GM12875 (cell line): ENCODE data around the gene TXNRD3.

ENCODE experiments used
- H3K4me3 ChIP-seq: one replicate; pipeline ENCODE4 v1.5.1; 2011; ENCODE audit warnings: low read depth, low read length, control low read depth
- TF ChIP-seq, protein P1 (sequence below): IDR thresholded peaks from 2 replicates; pipeline ENCODE4 v1.5.1; 2011; ENCODE audit warnings: low read depth, mild to moderate bottlenecking, control low read depth, inconsistent platforms, low read length, moderate library complexity, borderline replicate concordance; ENCODE audit not compliant: insufficient read depth

TXNRD3 gene

DNA sequence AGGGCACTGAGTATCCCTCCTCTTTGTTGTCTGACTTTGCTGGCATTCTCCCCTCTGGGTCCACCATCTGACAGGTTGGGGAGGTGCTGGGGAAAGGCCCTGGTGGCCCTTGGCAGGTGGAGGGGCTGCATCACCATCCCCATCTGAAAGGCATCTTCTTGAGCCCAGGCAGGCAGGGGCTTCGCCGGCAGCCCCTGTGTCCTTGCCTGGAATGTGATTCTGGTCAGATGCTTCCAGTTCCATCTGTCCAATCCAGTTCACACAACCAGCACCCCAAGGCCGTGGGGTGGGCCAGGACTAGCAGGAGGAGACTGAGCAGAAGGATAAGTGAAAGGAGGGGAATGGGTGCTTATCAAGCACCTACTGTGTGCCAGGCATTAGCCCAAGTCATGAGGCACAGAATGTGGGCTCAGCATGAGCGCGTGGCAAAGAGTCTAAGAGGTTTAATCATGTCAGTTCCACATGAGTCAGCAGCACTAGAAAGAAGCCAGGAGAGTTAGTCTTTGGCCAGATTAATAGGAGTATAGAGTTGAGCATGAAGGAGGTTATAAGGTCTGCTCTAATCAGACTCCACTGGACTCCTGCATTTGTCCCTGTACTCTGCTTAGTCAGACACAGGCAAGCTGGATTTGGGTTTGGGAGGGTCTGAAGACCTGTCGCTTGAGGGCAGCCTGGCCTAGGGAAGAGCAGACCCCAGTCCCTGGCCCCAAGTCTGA, 10.5 kb upstream of the TXNRD3 start:
- TF ChIP-seq, protein P1, sequence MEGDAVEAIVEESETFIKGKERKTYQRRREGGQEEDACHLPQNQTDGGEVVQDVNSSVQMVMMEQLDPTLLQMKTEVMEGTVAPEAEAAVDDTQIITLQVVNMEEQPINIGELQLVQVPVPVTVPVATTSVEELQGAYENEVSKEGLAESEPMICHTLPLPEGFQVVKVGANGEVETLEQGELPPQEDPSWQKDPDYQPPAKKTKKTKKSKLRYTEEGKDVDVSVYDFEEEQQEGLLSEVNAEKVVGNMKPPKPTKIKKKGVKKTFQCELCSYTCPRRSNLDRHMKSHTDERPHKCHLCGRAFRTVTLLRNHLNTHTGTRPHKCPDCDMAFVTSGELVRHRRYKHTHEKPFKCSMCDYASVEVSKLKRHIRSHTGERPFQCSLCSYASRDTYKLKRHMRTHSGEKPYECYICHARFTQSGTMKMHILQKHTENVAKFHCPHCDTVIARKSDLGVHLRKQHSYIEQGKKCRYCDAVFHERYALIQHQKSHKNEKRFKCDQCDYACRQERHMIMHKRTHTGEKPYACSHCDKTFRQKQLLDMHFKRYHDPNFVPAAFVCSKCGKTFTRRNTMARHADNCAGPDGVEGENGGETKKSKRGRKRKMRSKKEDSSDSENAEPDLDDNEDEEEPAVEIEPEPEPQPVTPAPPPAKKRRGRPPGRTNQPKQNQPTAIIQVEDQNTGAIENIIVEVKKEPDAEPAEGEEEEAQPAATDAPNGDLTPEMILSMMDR: no peak
- H3K4me3 ChIP-seq: no peak overlapping the region

DNA sequence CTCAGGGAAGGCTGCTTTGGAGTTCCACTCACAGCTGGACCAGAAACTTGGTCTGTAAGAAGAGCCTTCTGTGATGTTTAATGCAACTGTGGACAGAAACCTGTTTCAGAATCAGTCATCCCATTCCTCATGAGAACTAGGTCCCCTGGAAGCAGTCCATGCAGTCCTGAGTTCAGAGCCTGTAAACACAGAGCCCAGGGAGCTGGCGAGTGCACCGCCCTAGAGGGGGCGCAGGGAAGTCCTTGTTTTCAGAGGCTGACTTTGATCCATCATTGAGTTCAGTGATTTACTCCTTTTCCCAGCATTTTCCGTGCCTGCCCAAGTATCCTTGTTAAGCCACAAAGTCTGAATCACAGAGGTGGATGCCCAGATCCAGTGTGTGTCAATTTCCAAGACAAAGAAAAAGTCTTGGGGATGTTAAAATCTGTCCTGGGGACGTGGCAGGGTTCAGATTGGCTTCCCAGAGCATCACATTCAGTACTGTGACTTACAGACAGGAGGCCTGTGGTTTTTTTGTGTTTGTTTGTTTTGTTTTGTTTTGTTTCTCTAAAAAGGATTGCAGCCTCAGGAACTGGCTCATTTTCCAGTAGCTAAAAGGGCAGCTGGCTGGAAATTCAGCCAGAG, 9.8 kb upstream of the TXNRD3 start:
- TF ChIP-seq, protein P1: no peak
- H3K4me3 ChIP-seq: no peak overlapping the region

DNA sequence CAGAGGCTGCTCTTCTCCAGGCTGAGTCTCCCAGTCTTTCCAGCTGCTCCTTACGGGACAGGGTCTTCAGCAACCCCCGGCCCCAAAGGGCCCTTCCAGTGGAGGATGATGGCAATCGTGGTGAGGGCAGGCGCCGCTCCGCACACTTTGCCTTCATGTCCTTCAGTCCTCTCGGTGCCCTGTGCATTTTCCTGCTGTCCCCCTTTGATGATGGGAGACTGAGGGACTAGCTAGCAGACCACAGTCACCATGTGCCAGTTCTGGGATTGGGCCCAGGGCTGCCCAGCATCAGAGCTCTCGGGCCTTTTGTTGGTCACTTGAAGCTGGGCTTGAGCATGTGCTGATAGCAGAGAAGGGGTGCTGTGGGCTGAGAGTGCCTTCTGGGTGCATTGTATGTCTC, 8.8 kb upstream of the TXNRD3 start:
- H3K4me3 ChIP-seq: no peak overlapping the region
- TF ChIP-seq, protein P1: no peak

DNA sequence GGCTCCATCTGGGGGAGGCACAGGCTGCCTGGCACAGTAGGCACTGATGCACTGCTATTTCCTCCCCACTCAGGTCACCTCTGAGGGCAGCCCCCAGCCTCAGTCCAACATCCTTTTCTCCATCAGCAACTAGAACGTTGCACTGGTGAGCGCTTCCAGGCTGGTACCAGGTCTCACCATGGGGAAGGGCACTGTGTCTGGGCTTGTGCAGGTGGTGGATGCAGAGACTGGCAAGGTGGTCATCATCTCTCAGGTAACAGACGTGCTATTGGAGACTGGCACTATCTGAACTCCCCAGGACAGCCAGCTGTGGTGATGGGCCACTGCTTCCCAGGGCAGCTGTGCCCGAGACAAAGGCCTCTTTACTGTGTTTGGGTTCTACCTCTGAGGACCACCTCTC, 8.3 kb upstream of the TXNRD3 start:
- TF ChIP-seq, protein P1: no peak
- H3K4me3 ChIP-seq: no peak overlapping the region

DNA sequence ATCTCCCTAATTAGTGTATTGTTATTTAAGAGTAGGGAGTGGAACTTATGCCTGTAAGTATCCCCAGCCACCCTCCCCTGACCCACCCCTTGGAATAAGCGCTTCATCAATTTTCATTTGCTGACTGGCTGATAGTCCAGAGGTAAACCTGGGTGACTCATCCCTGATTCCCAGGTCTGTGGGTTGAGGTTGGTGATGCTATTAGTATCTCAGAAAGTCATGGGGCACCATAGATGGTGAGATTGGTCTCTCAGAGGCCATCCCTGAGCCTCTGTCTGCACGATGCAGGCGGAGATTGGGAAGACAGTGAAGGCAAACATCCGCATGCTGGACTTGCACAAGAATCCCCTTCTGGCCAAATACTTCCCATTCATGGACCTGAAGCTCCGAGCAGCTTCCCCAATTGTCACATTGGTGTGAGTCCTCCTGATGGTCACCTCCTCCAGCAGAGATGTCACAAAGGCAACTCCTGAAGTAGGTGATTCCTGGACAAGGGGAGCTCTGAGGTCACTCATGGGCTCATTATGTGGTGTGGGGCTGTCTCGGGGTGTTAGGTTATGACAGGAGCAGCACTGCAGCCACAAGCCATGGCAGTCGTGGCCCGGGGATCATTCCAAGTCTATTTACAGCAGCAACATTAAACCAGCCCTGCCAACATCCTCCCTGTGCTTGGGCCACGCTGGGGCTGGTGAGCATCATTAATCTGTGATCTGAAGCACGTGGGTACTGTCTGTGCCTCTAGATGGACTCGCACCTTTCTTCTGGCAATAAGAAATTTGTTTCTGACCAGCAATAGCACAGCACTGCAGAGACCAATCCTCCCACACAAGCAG, 6.8 kb upstream of the TXNRD3 start:
- TF ChIP-seq, protein P1: no peak
- no peak overlapping the region for H3K4me3 ChIP-seq

DNA sequence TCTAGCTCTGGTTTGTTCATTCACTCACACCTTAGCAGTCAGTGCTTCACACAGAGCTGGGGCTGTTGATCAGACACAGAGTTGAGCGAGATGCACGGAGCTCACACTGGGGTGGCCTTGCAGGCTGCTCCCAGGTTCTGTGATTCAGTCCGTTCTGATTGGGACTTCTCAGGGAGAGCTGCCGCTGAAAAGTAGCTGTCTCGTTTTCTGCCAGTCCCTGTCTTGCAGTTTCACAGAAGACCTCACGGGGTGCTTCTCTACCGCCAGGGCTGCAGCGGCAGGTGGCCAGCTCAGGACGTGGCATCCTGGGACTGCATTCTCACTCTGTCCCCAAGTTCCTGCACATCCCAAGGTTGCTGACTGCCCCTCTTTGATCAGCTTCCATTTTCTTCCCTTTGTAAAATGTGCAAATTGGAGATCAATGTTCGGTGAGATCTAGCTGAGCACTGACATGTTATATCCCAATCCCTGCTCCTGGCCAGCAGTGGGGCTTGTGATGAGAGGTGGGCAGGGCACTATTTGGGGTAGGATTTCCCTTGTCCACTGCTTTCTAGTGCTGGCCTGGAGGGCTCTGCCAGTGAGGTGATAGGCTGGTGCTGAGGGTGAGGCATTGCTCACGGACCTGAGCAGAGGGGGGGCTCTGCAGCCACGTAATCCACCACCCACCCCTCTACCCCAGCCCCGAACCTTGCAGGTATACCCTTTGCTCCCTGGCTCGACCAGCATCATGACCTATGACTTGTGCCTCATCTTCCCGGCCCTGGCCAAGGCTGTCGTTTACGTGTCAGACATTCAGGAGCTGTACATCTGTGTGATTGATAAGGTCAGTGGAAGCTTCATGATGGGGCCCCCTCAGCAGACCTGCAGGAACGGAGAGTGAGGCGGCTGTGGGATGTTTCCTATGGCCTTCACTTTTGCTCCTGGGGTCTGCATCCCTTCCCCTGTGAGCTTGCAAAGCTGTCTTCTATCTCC, 5.3 kb upstream of the TXNRD3 start:
- no peak overlapping the region for H3K4me3 ChIP-seq
- TF ChIP-seq, protein P1: no peak
